HL-60/S4 treated with retinoic acid at 250 ng/mL for 4 days and 3 days (cell line): ENCODE results near the gene ENOX1.

Source experiments
- in situ Hi-C: fragments of 300-500 bp; cut with MboI; formaldehyde crosslinking; loops from 2 replicates; pipeline ENCODE4 v1.7.0; 2022; ENCODE audit warnings: low sequenced_read_pairs

ENOX1 gene

GRCh38 chr13:43297967-43298678 lies 488.6 kb downstream of the ENOX1 start:
- in situ Hi-C loops = no loop called here

GRCh38 chr13:43295825-43296564 lies 490.8 kb downstream of the ENOX1 start:
- in situ Hi-C loops = no loop called here

- in situ Hi-C loops = no loop called here
Measured at GRCh38 chr13:43295321-43295720, 491.5 kb downstream of the ENOX1 start.

- in situ Hi-C loops = no loop called here
Measured at GRCh38 chr13:43294412-43294811, 492.4 kb downstream of the ENOX1 start.

GRCh38 chr13:43293986-43294385 lies 492.8 kb downstream of the ENOX1 start:
- in situ Hi-C loops = no loop called here

DNA sequence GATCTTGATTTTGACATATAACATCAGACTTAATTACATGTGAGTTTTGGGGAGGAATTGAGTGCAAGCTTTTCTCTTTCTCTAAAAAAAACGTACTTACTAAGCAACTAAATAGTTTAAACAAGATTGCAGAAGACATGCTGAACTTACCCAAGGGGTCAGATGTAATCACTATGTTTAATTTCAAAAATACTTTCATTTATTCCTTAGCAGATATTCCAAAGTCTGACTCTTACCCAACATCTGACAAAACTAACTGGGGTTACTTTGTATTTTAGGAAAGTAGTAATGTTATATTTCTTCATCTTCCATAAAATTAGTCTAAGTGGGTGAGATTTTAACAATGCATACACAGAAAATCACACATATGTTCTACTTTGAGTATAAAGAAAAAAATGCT lies 493.2 kb downstream of the ENOX1 start:
- in situ Hi-C loops = no loop called here

GRCh38 chr13:43293008-43293407 lies 493.8 kb downstream of the ENOX1 start:
- in situ Hi-C loops = no loop called here

GRCh38 chr13:43291287-43292060 lies 495.3 kb downstream of the ENOX1 start:
- in situ Hi-C loops = no loop called here

- in situ Hi-C loops = no loop called here
Measured at GRCh38 chr13:43289470-43290255, 497.1 kb downstream of the ENOX1 start.

DNA sequence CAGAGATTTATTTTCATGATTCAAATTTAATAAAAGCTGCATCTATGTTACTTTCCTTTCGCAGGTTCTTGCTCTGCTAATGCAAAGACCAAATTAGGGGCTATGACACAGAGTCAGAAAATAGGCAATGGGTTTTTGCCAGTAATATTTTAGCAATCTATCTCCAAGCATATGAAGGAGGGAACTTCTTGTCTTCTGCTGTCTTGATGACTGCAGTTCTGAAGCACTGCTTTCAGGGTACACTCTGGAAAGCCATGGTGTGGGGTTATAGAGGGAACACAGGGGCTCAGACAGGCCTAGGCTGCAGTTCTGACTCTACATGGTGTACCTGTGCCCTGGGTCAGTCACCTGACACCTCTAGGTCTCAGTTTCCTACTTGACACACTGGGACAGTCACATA lies 500.0 kb downstream of the ENOX1 start:
- in situ Hi-C loops = no loop called here

DNA sequence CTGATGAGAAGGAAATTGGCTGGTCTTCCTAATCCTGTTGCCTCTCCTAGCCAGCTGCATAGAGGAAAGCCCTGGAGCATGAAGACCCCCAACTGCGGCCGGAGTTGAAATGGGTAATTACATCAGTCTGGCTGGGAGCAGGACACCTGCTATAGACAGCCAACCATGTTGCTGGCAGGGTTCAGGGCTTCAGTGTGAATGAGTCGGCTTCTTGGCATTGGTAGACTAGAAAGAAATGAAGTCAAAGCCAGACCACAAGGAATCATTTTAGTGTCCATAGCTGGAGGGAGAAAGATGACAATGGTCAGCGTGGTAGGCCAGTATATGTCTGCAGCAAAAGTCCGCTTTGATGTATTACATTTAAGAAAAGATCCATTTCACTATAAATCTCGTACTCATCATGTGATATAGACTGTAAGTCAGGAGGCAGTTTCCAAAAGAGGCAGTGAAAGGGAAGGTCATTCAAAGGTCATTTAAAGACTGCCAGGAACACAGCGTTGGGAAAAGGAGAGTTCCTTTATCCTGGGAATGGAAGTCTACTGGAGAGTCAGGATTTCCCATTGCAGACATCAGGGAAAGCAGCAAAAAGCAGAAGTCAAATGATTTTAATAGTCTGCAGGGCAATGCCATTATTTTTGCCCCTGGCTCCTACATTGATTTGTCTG lies 500.7 kb downstream of the ENOX1 start:
- in situ Hi-C loops = no loop called here

GRCh38 chr13:43284162-43284561 lies 502.6 kb downstream of the ENOX1 start:
- in situ Hi-C loops = no loop called here

DNA sequence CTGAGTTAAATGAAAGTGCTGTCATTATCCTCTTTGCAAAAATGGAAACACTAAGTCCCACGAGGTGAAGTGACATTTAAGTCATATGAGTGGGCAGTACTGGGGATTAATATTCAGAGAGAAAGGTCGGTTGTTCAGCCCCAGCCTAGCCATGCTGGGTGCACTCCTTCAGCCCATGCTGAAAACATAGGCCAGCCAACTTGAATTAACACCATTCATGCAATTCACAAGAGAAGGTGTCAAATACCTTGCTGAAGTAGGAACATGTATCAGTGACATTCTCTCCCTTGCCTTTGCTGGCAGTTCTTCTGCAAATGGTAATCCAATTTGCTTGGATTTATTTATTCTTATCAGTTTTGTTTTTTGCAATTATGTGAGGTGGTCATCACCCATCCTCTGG lies 507.1 kb downstream of the ENOX1 start:
- in situ Hi-C loops = no loop called here

- in situ Hi-C loops = no loop called here
Measured at GRCh38 chr13:43278127-43278526, 508.6 kb downstream of the ENOX1 start.

- in situ Hi-C loops = no loop called here
Measured at GRCh38 chr13:43277142-43277541, 509.6 kb downstream of the ENOX1 start.

DNA sequence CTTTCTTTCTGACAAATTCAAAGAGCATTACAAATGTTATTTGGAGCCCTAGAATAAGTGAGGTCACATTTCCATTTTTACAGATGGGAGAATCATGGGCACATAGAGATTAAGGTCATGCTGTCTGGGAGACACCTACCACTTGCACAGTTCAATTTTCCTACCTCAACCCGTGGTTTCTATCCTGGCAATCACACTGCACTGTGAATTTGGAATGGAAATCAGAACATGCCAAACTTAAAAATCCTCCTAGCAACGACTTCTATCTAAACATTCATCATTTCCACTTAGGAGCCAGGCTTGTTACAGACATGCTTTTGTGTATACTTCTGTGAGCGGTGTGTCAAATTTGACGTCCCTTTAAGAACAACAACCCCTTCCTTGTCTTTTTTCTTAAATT lies 511.9 kb downstream of the ENOX1 start:
- in situ Hi-C loops = no loop called here

GRCh38 chr13:43273362-43273761 lies 513.4 kb downstream of the ENOX1 start:
- in situ Hi-C loops = no loop called here

DNA sequence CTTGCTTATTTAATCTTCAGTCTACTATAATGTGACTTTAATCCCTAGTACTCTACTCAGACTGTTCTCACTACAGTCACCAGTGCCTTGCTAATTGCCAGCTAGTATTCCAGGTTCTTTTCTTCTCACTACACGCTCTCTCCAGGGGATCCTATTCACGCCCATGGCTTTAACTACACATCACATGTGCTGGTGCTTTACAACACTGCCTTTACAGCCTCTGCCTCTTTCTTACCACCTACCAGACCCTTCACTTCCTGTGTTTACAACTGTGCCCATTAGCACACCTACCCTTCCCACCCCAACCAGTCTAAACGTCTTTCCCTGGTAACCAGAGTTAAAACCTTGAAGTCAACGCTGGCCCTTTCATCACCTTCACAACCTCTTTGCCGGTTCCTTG lies 513.9 kb downstream of the ENOX1 start:
- in situ Hi-C loops = no loop called here

- in situ Hi-C loops = no loop called here
Measured at GRCh38 chr13:43271152-43271551, 515.6 kb downstream of the ENOX1 start.

DNA sequence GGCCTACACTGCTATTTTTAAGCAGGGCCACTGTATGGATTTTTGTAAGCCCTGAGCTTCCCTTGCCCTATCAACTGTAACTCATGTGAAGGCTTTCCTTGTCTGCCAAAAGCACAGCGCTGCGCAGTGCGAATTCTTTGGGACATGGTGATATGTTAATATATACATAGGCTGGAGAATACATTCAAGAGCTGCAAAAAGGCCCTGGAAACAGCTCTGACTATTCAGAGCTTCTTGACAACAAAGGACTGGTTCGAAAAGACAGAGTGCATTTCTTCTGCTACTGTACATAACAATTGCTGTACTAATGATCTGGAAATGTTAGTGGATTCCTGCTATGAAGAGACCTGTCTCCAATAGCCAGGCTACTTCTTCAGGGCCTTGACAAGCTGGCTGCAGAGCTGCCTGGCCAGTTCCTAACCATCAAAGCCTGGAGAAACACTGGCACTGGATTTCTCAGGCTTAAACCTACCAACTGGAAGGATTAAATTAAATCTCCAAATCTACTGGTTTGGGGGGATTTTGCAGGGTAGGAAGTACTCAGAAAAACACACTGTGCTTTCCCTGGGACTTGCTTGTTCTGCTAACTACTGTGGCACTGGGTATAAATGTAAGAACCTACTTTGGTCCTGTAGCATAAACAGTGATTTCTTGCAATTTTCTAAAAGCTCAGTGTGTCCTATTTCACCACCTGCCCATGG lies 516.5 kb downstream of the ENOX1 start:
- in situ Hi-C loops = no loop called here
